ENCODE results near the gene CWC25.

DNA sequence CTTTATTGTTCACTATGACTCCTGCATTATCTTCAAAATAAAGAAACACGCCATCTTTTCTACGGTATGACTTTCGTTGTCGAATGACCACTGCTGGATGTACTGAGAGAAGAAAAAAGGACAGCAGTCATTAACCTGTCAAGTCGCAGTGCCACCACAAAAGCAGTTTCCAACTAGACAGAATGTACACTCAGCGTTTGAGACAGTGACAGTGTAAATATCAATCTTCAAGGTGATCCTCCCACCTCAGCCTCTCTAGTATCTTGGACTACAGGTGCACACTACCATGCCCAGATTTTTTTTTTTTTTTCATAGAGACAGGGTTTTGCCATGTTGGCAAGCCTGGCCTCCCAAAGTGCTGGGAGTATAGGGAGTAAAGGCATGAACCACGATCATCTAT, 25.3 kb upstream of the CWC25 start:
- TF ChIP-seq, protein P1, sequence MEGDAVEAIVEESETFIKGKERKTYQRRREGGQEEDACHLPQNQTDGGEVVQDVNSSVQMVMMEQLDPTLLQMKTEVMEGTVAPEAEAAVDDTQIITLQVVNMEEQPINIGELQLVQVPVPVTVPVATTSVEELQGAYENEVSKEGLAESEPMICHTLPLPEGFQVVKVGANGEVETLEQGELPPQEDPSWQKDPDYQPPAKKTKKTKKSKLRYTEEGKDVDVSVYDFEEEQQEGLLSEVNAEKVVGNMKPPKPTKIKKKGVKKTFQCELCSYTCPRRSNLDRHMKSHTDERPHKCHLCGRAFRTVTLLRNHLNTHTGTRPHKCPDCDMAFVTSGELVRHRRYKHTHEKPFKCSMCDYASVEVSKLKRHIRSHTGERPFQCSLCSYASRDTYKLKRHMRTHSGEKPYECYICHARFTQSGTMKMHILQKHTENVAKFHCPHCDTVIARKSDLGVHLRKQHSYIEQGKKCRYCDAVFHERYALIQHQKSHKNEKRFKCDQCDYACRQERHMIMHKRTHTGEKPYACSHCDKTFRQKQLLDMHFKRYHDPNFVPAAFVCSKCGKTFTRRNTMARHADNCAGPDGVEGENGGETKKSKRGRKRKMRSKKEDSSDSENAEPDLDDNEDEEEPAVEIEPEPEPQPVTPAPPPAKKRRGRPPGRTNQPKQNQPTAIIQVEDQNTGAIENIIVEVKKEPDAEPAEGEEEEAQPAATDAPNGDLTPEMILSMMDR (IDR thresholded peaks at IDR 0.05): no peak
- TF ChIP-seq POLR2A (IDR thresholded peaks at IDR 0.05): no peak

All from body of pancreas (tissue), 4 donors.